ENCODE measurements around the gene BEX3. TPM values are rescaled to one million over a fixed set of nuclear protein-coding genes. Genes with fewer than 3 reads are reported as not detected.

Gene BEX3
- total and polyA plus RNA-seq, 7 donors = 39.1 to 150 (median 125) TPM

- no peak for TF ChIP-seq EP300 (IDR thresholded peaks at IDR 0.05)
- TF ChIP-seq, protein P1, sequence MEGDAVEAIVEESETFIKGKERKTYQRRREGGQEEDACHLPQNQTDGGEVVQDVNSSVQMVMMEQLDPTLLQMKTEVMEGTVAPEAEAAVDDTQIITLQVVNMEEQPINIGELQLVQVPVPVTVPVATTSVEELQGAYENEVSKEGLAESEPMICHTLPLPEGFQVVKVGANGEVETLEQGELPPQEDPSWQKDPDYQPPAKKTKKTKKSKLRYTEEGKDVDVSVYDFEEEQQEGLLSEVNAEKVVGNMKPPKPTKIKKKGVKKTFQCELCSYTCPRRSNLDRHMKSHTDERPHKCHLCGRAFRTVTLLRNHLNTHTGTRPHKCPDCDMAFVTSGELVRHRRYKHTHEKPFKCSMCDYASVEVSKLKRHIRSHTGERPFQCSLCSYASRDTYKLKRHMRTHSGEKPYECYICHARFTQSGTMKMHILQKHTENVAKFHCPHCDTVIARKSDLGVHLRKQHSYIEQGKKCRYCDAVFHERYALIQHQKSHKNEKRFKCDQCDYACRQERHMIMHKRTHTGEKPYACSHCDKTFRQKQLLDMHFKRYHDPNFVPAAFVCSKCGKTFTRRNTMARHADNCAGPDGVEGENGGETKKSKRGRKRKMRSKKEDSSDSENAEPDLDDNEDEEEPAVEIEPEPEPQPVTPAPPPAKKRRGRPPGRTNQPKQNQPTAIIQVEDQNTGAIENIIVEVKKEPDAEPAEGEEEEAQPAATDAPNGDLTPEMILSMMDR (IDR thresholded peaks at IDR 0.05) = peak; percentile 45 to 55 (median 50)
- H3K27ac ChIP-seq = no peak overlapping the region
- H3K4me3 ChIP-seq = no peak overlapping the region
- no peaks in the 10 kb centered on the region for H3K27me3 ChIP-seq
- no peak for DNase-seq
- no peaks in the 10 kb centered on the region for H3K36me3 ChIP-seq
- H3K9me3 ChIP-seq = no peaks in the 10 kb centered on the region
- 3 to 7% methylated on average over 2 of the region's 2 CpGs for WGBS, 2 donors
- H3K4me1 ChIP-seq = no peaks in the 10 kb centered on the region
- intact Hi-C loops (cut with DNase I) = loop anchor here (1.0 kb wide), 1 partner anchor 121 kb away; no protein-coding TSS in a partner anchor
Observed at GRCh38 chrX:103343105-103343504, 33.2 kb upstream of the BEX3 start.

GRCh38 chrX:103344606-103345005 is 31.7 kb upstream of the BEX3 start:
- Histone ChIP-seq H3K4me1 (no peaks in the 10 kb centered on the region), H3K9me3 (no peaks in the 10 kb centered on the region), H3K36me3 (no peaks in the 10 kb centered on the region), H3K27ac (no peak overlapping the region), H3K4me3 (no peak overlapping the region), H3K27me3 (no peaks in the 10 kb centered on the region)
- no peak for DNase-seq
- WGBS, 2 donors = 70 to 85% methylated on average over 2 of the region's 2 CpGs
- TF ChIP-seq POLR2A (IDR thresholded peaks at IDR 0.05) (no peak), POLR2AphosphoS5 (IDR thresholded peaks at IDR 0.05) (no peak), EP300 (IDR thresholded peaks at IDR 0.05) (no peak)
- TF ChIP-seq, protein P1 (IDR thresholded peaks at IDR 0.05) = no peak
- intact Hi-C loops (cut with DNase I) = no loop called here

- Histone ChIP-seq H3K4me3 (no peak overlapping the region), H3K27ac (no peak overlapping the region), H3K4me1 (no peaks in the 10 kb centered on the region), H3K36me3 (no peaks in the 10 kb centered on the region), H3K27me3 (no peaks in the 10 kb centered on the region), H3K9me3 (no peaks in the 10 kb centered on the region)
- intact Hi-C loops (cut with DNase I) = no loop called here
- WGBS, 2 donors = 78 to 87% methylated on average over 29 of the region's 29 CpGs
- no peak for DNase-seq
- TF ChIP-seq POLR2A (IDR thresholded peaks at IDR 0.05) (no peak), POLR2AphosphoS5 (IDR thresholded peaks at IDR 0.05) (no peak)
- TF ChIP-seq, protein P1 (IDR thresholded peaks at IDR 0.05) = no peak
Observed at GRCh38 chrX:103347682-103348397, 28.5 kb upstream of the BEX3 start.

DNA sequence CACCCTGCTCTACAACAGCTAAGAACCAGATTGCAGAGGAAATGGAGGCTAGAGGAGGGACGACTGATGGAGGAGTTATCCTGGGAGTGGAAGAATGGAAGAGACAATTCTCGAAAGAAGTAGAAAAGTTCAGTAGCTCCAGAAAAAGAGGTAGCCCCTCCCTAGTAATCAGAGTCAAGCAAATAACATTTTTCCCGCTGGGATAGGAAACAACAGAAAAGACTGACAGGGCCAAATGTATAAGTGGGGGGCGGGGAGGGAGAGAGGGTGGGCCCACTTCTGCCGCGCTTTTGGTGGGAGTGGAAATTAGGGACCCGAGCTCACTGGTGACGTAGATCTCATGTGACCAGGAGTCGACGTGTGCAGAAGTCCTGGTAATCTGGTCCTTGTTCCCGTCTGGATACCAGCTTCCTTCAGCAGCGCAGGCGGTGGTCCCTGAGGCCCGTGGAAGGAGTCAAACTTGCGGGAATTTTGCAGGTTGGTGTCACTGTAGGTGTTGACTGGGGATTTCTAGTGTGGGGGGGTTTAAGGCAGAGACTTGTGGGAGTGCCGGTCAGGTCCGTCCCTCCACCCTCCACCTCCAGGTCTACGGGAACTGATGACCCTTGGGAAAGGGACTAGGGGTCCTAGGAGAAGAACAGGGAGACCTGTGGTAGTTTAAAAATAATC is 20.1 kb upstream of the BEX3 start, which contains the start of gene TCEAL9:
Gene TCEAL9, plus strand, starts transcription at position 377 of the 669 bp plus-strand sequence. CDS start 1,179 bp downstream, outside the sequence.
- intact Hi-C loops (cut with DNase I) = loop anchor here (5.0 kb wide), 1 partner anchor 1939 kb away; no protein-coding TSS in a partner anchor
- peak within 1 kb of the TSS; percentile 60 to 66 (median 64) for H3K4me3 ChIP-seq
- peak within 1 kb of the TSS; percentile 79 to 89 (median 88) for H3K27ac ChIP-seq
- TF ChIP-seq POLR2AphosphoS5 (IDR thresholded peaks at IDR 0.05) (peak; percentile 93 to 96 (median 96)), POLR2A (IDR thresholded peaks at IDR 0.05) (peak; percentile 79 to 82), EP300 (IDR thresholded peaks at IDR 0.05) (no peak)
- DNase-seq = peak; percentile 87
- H3K9me3 ChIP-seq = no peaks in the 10 kb centered on the region
- WGBS, 2 donors = 1 to 2% methylated on average over 18 of the region's 18 CpGs
- H3K27me3 ChIP-seq = no peaks in the 10 kb centered on the region
- no peaks in the 10 kb centered on the region for H3K36me3 ChIP-seq
- peaks cover 0 to 4% (median 0%) of the 10 kb centered on the region in 4 donors for H3K4me1 ChIP-seq

- intact Hi-C loops (cut with DNase I) = loop anchor here (5.0 kb wide), 1 partner anchor 1940 kb away; no protein-coding TSS in a partner anchor
- DNase-seq = no peak
- no peaks in the 10 kb centered on the region for H3K27me3 ChIP-seq
- TF ChIP-seq, protein P1 (IDR thresholded peaks at IDR 0.05) = no peak
- TF ChIP-seq POLR2AphosphoS5 (IDR thresholded peaks at IDR 0.05) = no peak
- TF ChIP-seq EP300 (IDR thresholded peaks at IDR 0.05) = no peak
- no peak for TF ChIP-seq POLR2A (IDR thresholded peaks at IDR 0.05)
- peak overlapping the region; percentile 60 to 66 (median 64) for H3K4me3 ChIP-seq
- peak overlapping the region; percentile 79 to 89 (median 88) for H3K27ac ChIP-seq
- peaks cover 0 to 4% (median 0%) of the 10 kb centered on the region in 4 donors for H3K4me1 ChIP-seq
- WGBS, 2 donors = 2% methylated on average over 13 of the region's 13 CpGs
- no peaks in the 10 kb centered on the region for H3K36me3 ChIP-seq
- no peaks in the 10 kb centered on the region for H3K9me3 ChIP-seq
Observed at GRCh38 chrX:103356858-103357257, 19.5 kb upstream of the BEX3 start.

All from sigmoid colon (tissue), 7 donors.